Gastrocnemius medialis (tissue), 4 donors: Measurements from ENCODE around the gene ECE2. TPM values are rescaled to one million over a fixed set of nuclear protein-coding genes. Genes with fewer than 3 reads are reported as not detected.

ENCODE experiments used
- ATAC-seq, 2 donors: fragments of 150-250 bp; one replicate each; pipeline ENCODE4 v1.9.1; 2016
- DNase-seq, 2 donors: peaks; one replicate each; pipeline ENCODE4 v3.0.0-alpha.2; 2019
- H3K27ac ChIP-seq, 4 donors: fragments of 200-600 bp; sonication (generic); 1 replicate in 1 of 4; 2 replicates in 3 of 4; pipeline ENCODE4 v1.5.1; 2016 to 2018; ENCODE audit warnings: mild to moderate bottlenecking in 2 of 4, moderate library complexity in 1 of 4
- H3K27me3 ChIP-seq, 3 donors: fragments of 200-600 bp; sonication (generic) in 2 of 3; 1 replicate in 1 of 3; 2 replicates in 2 of 3; pipeline versions ENCODE4 v1.5.1 to v1.6.0; 2016 to 2019; ENCODE audit warnings: mild to moderate bottlenecking in 1 of 3, moderate library complexity in 1 of 3
- H3K36me3 ChIP-seq, 2 donors: fragments of 200-600 bp; sonication (generic) in 1 of 2; one replicate each; pipeline ENCODE4 v1.5.1; 2017 to 2018
- H3K4me1 ChIP-seq, 2 donors: fragments of 200-600 bp; sonication (generic) in 1 of 2; one replicate each; pipeline ENCODE4 v1.5.1; 2016 to 2017; ENCODE audit warnings: mild to moderate bottlenecking in 2 of 2
- H3K4me3 ChIP-seq, 4 donors: fragments of 200-600 bp; sonication (generic) in 3 of 4; 1 replicate in 1 of 4; 2 replicates in 3 of 4; pipeline ENCODE4 v1.5.1; 2016 to 2019; ENCODE audit warnings: mild to moderate bottlenecking in 2 of 4
- H3K9me3 ChIP-seq, 3 donors: fragments of 200-600 bp; sonication (generic) in 2 of 3; 1 replicate in 1 of 3; 2 replicates in 2 of 3; pipeline ENCODE4 v1.5.1; 2016 to 2019
- CTCF ChIP-seq, 5 experiments: fragments of 450-650 bp in 3 of 5; fragments of 200-600 bp in 2 of 5; sonication (generic) in 2 of 5; IDR thresholded peaks in 4 of 5; conservative IDR thresholded peaks in 1 of 5; 1 replicate in 4 of 5; 2 replicates in 1 of 5; pipeline ENCODE4 v1.5.1; 2016 to 2019; ENCODE audit warnings: antibody characterized with exemption in 5 of 5, mild to moderate bottlenecking in 3 of 5, moderate library complexity in 3 of 5
- POLR2A ChIP-seq, 2 donors: fragments of 450-650 bp; IDR thresholded peaks; one replicate each; pipeline ENCODE4 v1.6.1; 2017; ENCODE audit warnings: antibody characterized with exemption in 2 of 2, mild to moderate bottlenecking in 2 of 2, moderate library complexity in 2 of 2
- in situ Hi-C, 4 donors: fragments of 200-750 bp; cut with MboI; loops; one replicate each; pipeline versions ENCODE4 v1.15.0 to v1.8.0; 2017; ENCODE audit warnings: low sequenced_read_pairs in 4 of 4
- intact Hi-C: fragments of 100-400 bp; cut with DNase I; formaldehyde crosslinking; loops from one replicate; pipeline ENCODE4 v1.15.1; 2023; ENCODE audit warnings: low total_unique reads
- total RNA-seq, 4 donors: library from RNA; depleted of rRNA; stranded (reverse); fragments of >200 nt; gene quantifications; one replicate each; pipeline versions ENCODE4 v1.1.0 to v1.2.3, GENCODE V29; 2016

ECE2 gene
- total RNA-seq, 4 donors from 2014 or later: not detected

DNA sequence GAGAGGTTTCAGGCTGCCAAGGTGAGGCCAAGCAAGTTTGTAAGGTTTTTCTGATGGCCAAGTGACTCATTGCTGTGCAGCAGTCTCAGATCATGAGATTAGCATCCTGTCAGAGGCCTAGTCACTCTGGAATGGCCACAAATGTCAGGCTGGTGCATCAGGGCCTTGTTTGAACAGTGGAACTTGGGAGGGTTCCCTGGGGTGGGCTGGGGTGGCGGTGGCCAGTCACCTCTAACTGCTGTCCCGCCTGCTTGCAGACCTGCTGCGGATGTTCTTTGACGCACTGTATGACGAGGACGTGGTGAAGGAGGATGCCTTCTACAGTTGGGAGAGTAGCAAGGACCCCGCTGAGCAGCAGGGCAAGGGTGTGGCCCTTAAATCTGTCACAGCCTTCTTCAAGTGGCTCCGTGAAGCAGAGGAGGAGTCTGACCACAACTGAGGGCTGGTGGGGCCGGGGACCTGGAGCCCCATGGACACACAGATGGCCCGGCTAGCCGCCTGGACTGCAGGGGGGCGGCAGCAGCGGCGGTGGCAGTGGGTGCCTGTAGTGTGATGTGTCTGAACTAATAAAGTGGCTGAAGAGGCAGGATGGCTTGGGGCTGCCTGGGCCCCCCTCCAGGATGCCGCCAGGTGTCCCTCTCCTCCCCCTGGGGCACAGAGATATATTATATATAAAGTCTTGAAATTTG, 58.8 kb downstream of the ECE2 start:
- peak in 1 of 2 donors; percentile 12 for ATAC-seq
- Histone ChIP-seq H3K4me1 (peaks cover 33 to 44% of the 10 kb centered on the region in 2 donors), H3K4me3 (no peak overlapping the region), H3K27me3 (no peaks in the 10 kb centered on the region), H3K36me3 (peaks cover 0 to 55% of the 10 kb centered on the region in 2 donors), H3K27ac (peak overlapping the region; percentile 98 to 99 (median 98)), H3K9me3 (no peaks in the 10 kb centered on the region)
- in situ Hi-C loops (no loop called here), intact Hi-C loops (loop anchor here (2.0 to 10.0 kb wide), 2 partner anchors 14 to 1030 kb away; no protein-coding TSS in a partner anchor)
- DNase-seq: no peak
- no peak for TF ChIP-seq CTCF (IDR thresholded peaks at IDR 0.05 in 4 of 5, conservative IDR thresholded peaks at IDR 0.05 in 1 of 5)
- TF ChIP-seq POLR2A (IDR thresholded peaks at IDR 0.05): no peak

DNA sequence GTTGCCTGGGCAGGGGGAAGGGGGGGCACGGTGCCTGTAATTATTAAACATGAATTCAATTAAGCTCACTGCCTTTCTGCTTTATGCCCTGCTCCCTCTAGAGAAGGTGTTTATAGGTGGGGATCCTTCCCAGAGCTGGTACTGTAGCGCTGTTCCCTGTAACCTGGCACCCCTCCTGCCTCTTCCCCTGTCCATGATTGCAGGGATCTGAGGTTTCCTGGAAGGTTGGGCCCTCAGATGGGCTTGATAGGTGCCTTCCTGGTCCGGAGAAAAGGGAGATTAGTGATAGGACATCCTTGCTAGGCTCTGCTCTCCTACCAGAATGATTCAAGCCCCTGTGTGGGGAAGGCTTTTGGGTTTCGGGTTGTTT, 59.5 kb downstream of the ECE2 start:
- TF ChIP-seq POLR2A (IDR thresholded peaks at IDR 0.05) (no peak), CTCF (IDR thresholded peaks at IDR 0.05 in 4 of 5, conservative IDR thresholded peaks at IDR 0.05 in 1 of 5) (no peak)
- in situ Hi-C loops: no loop called here
- intact Hi-C loops: loop anchor here (2.0 to 10.0 kb wide), 2 partner anchors 14 to 1030 kb away; no protein-coding TSS in a partner anchor
- Histone ChIP-seq H3K4me1 (peaks cover 38 to 47% of the 10 kb centered on the region in 2 donors), H3K9me3 (no peaks in the 10 kb centered on the region), H3K27ac (peak overlapping the region; percentile 98 to 99 (median 98)), H3K27me3 (no peaks in the 10 kb centered on the region), H3K36me3 (peaks cover 0 to 49% of the 10 kb centered on the region in 2 donors), H3K4me3 (peak overlapping the region; percentile 75 to 90 (median 82))
- DNase-seq (no peak), ATAC-seq (peak in 1 of 2 donors; percentile 13)

- Histone ChIP-seq H3K36me3 (peaks cover 0 to 42% of the 10 kb centered on the region in 2 donors), H3K27me3 (no peaks in the 10 kb centered on the region), H3K27ac (peak overlapping the region; percentile 98 to 99 (median 98)), H3K4me3 (peak overlapping the region; percentile 75 to 90 (median 82)), H3K9me3 (no peaks in the 10 kb centered on the region), H3K4me1 (peaks cover 38 to 47% of the 10 kb centered on the region in 2 donors)
- TF ChIP-seq POLR2A (IDR thresholded peaks at IDR 0.05) (peak; percentile 92 to 93), CTCF (IDR thresholded peaks at IDR 0.05 in 4 of 5, conservative IDR thresholded peaks at IDR 0.05 in 1 of 5) (no peak)
- in situ Hi-C loops (no loop called here), intact Hi-C loops (loop anchor here (2.0 to 10.0 kb wide), 4 partner anchors 15 to 1031 kb away; partner anchors contain the start of genes EIF4G1 and PSMD2)
- peak; percentile 69 to 79 for DNase-seq
- ATAC-seq: peak; percentile 53 to 60
Measured at GRCh38 chr3:184335661-184336546, 60.1 kb downstream of the ECE2 start.

- in situ Hi-C loops (no loop called here), intact Hi-C loops (loop anchor here (1.0 to 10.0 kb wide), 4 partner anchors 22 to 1032 kb away; partner anchors contain the start of genes EIF4G1 and PSMD2)
- H3K4me1 ChIP-seq: peaks cover 38 to 44% of the 10 kb centered on the region in 2 donors
- H3K27me3 ChIP-seq: no peaks in the 10 kb centered on the region
- peak; percentile 79 to 85 for ATAC-seq
- peak; percentile 68 for DNase-seq
- TF ChIP-seq CTCF (IDR thresholded peaks at IDR 0.05 in 4 of 5, conservative IDR thresholded peaks at IDR 0.05 in 1 of 5) (no peak), POLR2A (IDR thresholded peaks at IDR 0.05) (peak; percentile 60 to 74)
- H3K36me3 ChIP-seq: peaks cover 0 to 40% of the 10 kb centered on the region in 2 donors
- peak overlapping the region; percentile 98 to 99 (median 98) for H3K27ac ChIP-seq
- H3K4me3 ChIP-seq: peak overlapping the region; percentile 75 to 90 (median 82)
- H3K9me3 ChIP-seq: no peaks in the 10 kb centered on the region
Measured at GRCh38 chr3:184336547-184337398, 61.0 kb downstream of the ECE2 start.
